IMR-90 (cell line): ENCODE data around the gene NUBPL.

Experiments
- BHLHE40 ChIP-seq: fragments of 150-350 bp; IDR thresholded peaks from 2 replicates; pipeline ENCODE4 v1.6.1; 2016; ENCODE audit warnings: mild to moderate bottlenecking, low read depth, low read length
- CEBPB ChIP-seq: IDR thresholded peaks from 2 replicates; pipeline ENCODE4 v1.6.1; 2012; ENCODE audit warnings: low read depth, low read length, improper control_type of control experiment
- CTCF ChIP-seq: conservative IDR thresholded peaks from 2 replicates; pipeline ENCODE4 v1.5.1; 2012; ENCODE audit warnings: mild to moderate bottlenecking, low read depth, low read length, improper control_type of control experiment
- ELK1 ChIP-seq: fragments of 150-350 bp; IDR thresholded peaks from 2 replicates; pipeline ENCODE4 v1.6.1; 2016; ENCODE audit warnings: low read depth, mild to moderate bottlenecking, low read length, moderate library complexity, borderline replicate concordance
- FOS ChIP-seq: fragments of 150-350 bp; IDR thresholded peaks from 2 replicates; pipeline ENCODE4 v1.6.1; 2016; ENCODE audit warnings: low read depth, low read length
- MAZ ChIP-seq: IDR thresholded peaks from 2 replicates; pipeline ENCODE4 v1.6.1; 2012; ENCODE audit warnings: low read depth, mild to moderate bottlenecking, low read length, improper control_type of control experiment, moderate library complexity, borderline replicate concordance
- MXI1 ChIP-seq: IDR thresholded peaks from 2 replicates; pipeline ENCODE4 v1.6.1; 2012; ENCODE audit warnings: low read depth, mild to moderate bottlenecking, low read length, moderate library complexity, borderline replicate concordance
- POLR2A ChIP-seq: IDR thresholded peaks from 2 replicates; pipeline ENCODE4 v1.6.1; 2012; ENCODE audit warnings: mild to moderate bottlenecking, low read depth, low read length
- RAD21 ChIP-seq: IDR thresholded peaks from 2 replicates; pipeline ENCODE4 v1.6.1; 2012; ENCODE audit warnings: low read length, improper control_type of control experiment
- SMC3 ChIP-seq: fragments of 150-350 bp; IDR thresholded peaks from 2 replicates; pipeline ENCODE4 v1.6.1; 2016; ENCODE audit warnings: low read depth, mild to moderate bottlenecking, antibody characterized with exemption, low read length, moderate library complexity

- no peak for TF ChIP-seq POLR2A
- no peak for TF ChIP-seq RAD21
- no peak for TF ChIP-seq CTCF
- TF ChIP-seq SMC3: no peak
- TF ChIP-seq MAZ: no peak
- no peak for TF ChIP-seq FOS
- no peak for TF ChIP-seq CEBPB
- TF ChIP-seq MXI1: no peak
- no peak for TF ChIP-seq ELK1
- TF ChIP-seq BHLHE40: no peak
Observed at GRCh38 chr14:31576949-31577348, 15.7 kb downstream of the NUBPL start.
